GM12878 (cell line): Measurements from ENCODE around the gene EPB41L1. TPM values are rescaled to one million over a fixed set of nuclear protein-coding genes. Genes with fewer than 3 reads are reported as not detected.

Experiments
- JUND ChIP-seq: IDR thresholded peaks from 2 replicates; pipeline ENCODE4 v1.6.1; 2012; ENCODE audit warnings: low read depth, mild to moderate bottlenecking, low read length, improper control_type of control experiment, moderate library complexity
- MAX ChIP-seq: IDR thresholded peaks from 2 replicates; pipeline ENCODE4 v1.6.1; 2012; ENCODE audit warnings: low read depth, low read length, improper control_type of control experiment
- NR2C2 ChIP-seq: IDR thresholded peaks from 2 replicates; pipeline ENCODE4 v1.6.1; 2011; ENCODE audit warnings: borderline replicate concordance, low read depth; ENCODE audit not compliant: control insufficient read depth, insufficient read length
- POLR2AphosphoS2 ChIP-seq: IDR thresholded peaks from 2 replicates; pipeline ENCODE4 v1.6.1; 2011; ENCODE audit warnings: low read depth, mild to moderate bottlenecking, low read length, improper control_type of control experiment, moderate library complexity
- POLR2AphosphoS5 ChIP-seq: IDR thresholded peaks from 2 replicates; pipeline ENCODE4 v1.6.1; 2011; ENCODE audit warnings: mild to moderate bottlenecking, low read length, inconsistent platforms
- SP1 ChIP-seq: IDR thresholded peaks from one replicate; pipeline ENCODE4 v1.6.1; 2011; ENCODE audit warnings: low read depth, low read length
- ZBTB4 ChIP-seq: fragments of 450-650 bp; formaldehyde crosslinking; IDR thresholded peaks from 2 replicates; pipeline ENCODE4 v1.4.0; 2022; ENCODE audit warnings: mild to moderate bottlenecking, moderate library complexity
- ZNF687 ChIP-seq: fragments of 450-650 bp; IDR thresholded peaks from 2 replicates; pipeline ENCODE4 v1.6.1; 2017; ENCODE audit warnings: mild to moderate bottlenecking, moderate library complexity
- polyA plus RNA-seq, 11 experiments: library from polyadenylated mRNA; depleted of rRNA in 4 of 11; unstranded in 6 of 11; stranded (reverse) in 5 of 11; fragments of >200 nt; fragmentation: Nextera tagmentation in 4 of 11; fragmentation: Illumina TruSeq in 1 of 11; extraction: Ambion mirVana in 4 of 11; extraction: Trizol in 1 of 11; gene quantifications; 1 replicate in 1 of 11; 2 replicates in 10 of 11; pipeline versions ENCODE4 v1.2.1 to v1.2.3, GENCODE V29; 2011 to 2016; ENCODE audit warnings: inconsistent platforms in 2 of 11, missing spikeins in 2 of 11, low read depth in 1 of 11
- total RNA-seq, 4 experiments: library from RNA; depleted of rRNA in 3 of 4; stranded (reverse); fragments of >200 nt in 3 of 4; fragmentation: Illumina TruSeq in 1 of 4; extraction: Trizol in 1 of 4; gene quantifications; 2 replicates each; pipeline versions ENCODE4 v1.2.1 to v1.2.3, GENCODE V29; 2013 to 2021
- TF ChIP-seq, protein P1 (sequence below): fragments of 450-650 bp; IDR thresholded peaks from 2 replicates; pipeline ENCODE4 v1.6.1; 2016; ENCODE audit warnings: mild to moderate bottlenecking
- TF ChIP-seq, protein P2 (sequence below): IDR thresholded peaks from 2 replicates; pipeline ENCODE4 v1.6.1; 2011; ENCODE audit warnings: mild to moderate bottlenecking, low read depth, low read length, moderate library complexity; ENCODE audit not compliant: insufficient replicate concordance

Gene EPB41L1
- total and polyA plus RNA-seq, 10 of the 15 experiments (the other 5 are each of a cell fraction or from before 2014, with no cell fraction given), result 0.08 to 3.2 (median 0.31) TPM

DNA sequence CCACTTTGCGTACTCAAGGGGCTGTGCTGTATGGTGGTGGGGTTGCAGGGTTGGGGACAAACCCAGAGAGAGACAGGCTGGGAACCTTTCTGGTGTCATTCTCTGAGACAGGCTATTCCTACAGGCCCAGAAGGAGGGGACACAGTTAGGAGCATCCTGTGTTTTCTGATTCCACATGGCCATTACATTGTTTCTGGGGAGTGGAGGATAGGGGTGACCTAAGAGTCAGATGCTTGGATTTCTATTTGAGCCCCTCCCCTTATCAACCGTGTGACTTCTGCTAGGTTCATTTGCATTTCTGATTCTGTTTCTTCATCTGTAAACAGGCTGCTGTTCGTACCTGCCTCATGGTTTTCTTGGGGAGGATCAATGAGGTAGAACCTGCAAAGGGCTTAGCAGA lies 29.4 kb upstream of the EPB41L1 start (continued):
- TF ChIP-seq POLR2AphosphoS2, result no peak
- TF ChIP-seq POLR2AphosphoS5, result no peak
- TF ChIP-seq, protein P1, sequence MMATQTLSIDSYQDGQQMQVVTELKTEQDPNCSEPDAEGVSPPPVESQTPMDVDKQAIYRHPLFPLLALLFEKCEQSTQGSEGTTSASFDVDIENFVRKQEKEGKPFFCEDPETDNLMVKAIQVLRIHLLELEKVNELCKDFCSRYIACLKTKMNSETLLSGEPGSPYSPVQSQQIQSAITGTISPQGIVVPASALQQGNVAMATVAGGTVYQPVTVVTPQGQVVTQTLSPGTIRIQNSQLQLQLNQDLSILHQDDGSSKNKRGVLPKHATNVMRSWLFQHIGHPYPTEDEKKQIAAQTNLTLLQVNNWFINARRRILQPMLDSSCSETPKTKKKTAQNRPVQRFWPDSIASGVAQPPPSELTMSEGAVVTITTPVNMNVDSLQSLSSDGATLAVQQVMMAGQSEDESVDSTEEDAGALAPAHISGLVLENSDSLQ, result no peak
- no peak for TF ChIP-seq SP1
- no peak for TF ChIP-seq NR2C2
- TF ChIP-seq JUND, result no peak
- no peak for TF ChIP-seq MAX
- no peak for TF ChIP-seq ZNF687
- TF ChIP-seq ZBTB4, result no peak
- TF ChIP-seq, protein P2, sequence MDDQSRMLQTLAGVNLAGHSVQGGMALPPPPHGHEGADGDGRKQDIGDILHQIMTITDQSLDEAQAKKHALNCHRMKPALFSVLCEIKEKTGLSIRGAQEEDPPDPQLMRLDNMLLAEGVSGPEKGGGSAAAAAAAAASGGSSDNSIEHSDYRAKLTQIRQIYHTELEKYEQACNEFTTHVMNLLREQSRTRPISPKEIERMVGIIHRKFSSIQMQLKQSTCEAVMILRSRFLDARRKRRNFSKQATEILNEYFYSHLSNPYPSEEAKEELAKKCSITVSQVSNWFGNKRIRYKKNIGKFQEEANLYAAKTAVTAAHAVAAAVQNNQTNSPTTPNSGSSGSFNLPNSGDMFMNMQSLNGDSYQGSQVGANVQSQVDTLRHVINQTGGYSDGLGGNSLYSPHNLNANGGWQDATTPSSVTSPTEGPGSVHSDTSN, result no peak
